WI38 (cell line): ENCODE data around the gene DMAP1.

Source experiments
- H3K4me3 ChIP-seq: 2 replicates; pipeline ENCODE4 v1.5.1; 2011; ENCODE audit warnings: low read depth, mild to moderate bottlenecking, control low read depth, low read length
- CTCF ChIP-seq: IDR thresholded peaks from 2 replicates; pipeline ENCODE4 v1.5.1; 2012; ENCODE audit warnings: low read depth, mild to moderate bottlenecking, control low read depth, low read length

Gene DMAP1

GRCh38 chr1:44238660-44239059, 25.4 kb downstream of the DMAP1 start:
- H3K4me3 ChIP-seq, result no peak overlapping the region

GRCh38 chr1:44239331-44239960, 26.2 kb downstream of the DMAP1 start:
- no peak overlapping the region for H3K4me3 ChIP-seq
- no peak for TF ChIP-seq CTCF

More at GRCh38 chr1:44238660-44239059, 25.4 kb downstream of the DMAP1 start:
- no peak for TF ChIP-seq CTCF

GRCh38 chr1:44239961-44240371, 26.7 kb downstream of the DMAP1 start:
- no peak for TF ChIP-seq CTCF
- no peak overlapping the region for H3K4me3 ChIP-seq

GRCh38 chr1:44240802-44241671, 27.8 kb downstream of the DMAP1 start:
- TF ChIP-seq CTCF, result no peak
- H3K4me3 ChIP-seq, result no peak overlapping the region

GRCh38 chr1:44242746-44243145, 29.5 kb downstream of the DMAP1 start:
- no peak overlapping the region for H3K4me3 ChIP-seq
- TF ChIP-seq CTCF, result no peak

- TF ChIP-seq CTCF, result no peak
- no peak overlapping the region for H3K4me3 ChIP-seq
Observed at GRCh38 chr1:44243782-44244495, 30.7 kb downstream of the DMAP1 start.
